HG02571 (cell line): ENCODE data around the gene NHS.

Experiments used
- ATAC-seq: cut with Tn5 transposase; IDR thresholded peaks from one replicate; pipeline ENCODE4 v1.9.1; 2021; ENCODE audit warnings: mild to moderate bottlenecking, moderate library complexity; ENCODE audit not compliant: unreplicated experiment

Gene NHS

DNA sequence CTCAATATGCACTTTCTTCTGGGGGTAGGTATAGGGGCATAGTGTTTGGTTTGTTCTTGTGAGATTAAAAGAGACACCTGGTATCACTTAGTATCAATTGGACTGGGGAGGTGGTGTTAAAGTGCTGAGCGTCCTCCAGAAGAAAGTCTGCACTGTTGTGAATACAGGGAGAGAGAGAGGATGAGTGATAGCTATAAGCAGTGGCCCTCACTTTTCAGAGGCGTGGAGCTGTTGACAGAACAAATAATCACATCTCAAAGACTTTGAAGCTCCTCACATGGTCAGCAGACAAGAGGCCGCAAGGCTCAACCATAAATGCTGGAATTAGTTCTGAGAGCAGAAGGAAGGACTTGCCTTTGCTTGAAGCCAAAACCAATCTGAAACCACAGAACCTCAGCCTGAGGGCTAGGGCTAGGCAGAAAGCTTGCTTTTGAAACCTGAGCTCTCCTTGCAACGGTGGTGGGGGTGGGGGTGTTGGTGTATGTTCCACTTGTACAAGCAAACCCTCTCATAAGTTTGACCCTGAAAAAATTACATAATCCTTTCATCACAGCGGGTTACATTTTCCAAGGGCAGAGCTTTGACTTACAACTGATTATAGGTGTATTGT, 239.1 kb downstream of the NHS start:
- no peak for ATAC-seq

DNA sequence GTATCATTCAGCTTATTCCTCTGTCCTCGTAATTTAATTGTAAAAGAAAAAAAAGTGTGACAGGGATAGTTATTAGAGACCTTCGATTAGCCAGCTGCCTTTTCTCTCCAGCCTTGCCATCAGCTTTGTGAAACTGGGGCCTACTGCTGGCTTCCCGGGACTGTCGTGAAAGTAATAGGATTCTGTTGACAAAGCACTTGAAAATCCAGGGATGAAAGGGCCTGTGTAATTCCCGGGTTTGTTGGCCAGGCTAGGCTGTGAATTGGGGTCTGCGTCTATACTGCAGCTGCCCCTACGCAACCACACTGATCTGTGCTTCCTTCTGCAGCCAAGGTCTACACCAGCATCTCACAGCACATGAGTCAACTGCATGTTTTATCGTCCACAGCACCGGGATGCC, 241.9 kb downstream of the NHS start:
- ATAC-seq, result no peak

DNA sequence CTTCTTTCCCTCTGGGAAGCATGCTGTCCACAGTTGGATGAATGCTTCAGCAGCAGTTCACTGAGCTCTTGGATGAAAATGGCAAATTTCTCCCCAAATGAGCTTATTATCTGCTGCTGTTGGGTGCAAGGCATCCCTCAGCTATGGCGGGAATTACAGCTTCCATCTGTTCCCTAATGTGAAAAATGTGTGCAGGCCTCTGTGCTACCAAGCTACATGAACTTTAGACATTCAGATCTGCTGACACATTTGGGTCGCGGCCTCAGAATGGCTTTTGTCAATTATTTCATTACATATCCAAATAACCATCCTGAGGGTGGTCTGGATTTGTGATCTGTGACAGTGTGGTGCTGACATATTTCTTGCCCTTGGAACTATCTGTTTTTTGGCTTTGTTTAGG, 242.8 kb downstream of the NHS start:
- no peak for ATAC-seq

DNA sequence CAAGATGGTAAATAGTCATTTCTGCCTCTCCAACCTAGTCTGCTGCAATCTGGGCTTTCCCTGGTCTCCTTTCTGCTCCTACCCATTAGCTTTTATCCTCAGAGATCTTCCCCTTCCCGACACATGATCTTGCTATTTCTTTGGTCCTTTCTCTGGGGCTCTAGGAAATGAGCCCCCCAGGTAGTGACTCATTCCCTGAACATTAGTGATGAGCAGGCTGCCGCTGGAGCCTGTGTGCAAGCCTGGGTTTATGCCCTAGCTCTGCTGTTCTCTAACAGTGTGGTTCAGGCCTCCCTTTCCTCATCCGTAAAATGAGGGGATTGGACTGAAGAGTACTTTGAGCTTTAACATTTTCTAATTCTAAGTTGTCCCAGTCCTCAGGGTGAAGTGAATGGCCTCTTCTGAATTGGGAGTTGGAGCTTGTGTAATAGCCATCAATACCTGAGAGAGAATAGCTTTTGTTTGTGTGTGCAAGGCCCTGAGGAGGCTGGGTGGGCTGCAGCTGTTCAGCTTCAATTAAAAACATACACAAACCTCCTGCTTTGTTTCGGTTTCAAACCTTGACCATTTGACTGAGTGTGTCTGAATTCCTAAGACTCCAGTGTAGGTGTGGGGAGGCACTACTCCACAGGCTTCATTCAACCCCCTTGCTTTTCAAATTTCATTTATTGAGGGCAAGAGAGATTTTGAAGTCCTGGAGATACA, 246.7 kb downstream of the NHS start:
- no peak for ATAC-seq

DNA sequence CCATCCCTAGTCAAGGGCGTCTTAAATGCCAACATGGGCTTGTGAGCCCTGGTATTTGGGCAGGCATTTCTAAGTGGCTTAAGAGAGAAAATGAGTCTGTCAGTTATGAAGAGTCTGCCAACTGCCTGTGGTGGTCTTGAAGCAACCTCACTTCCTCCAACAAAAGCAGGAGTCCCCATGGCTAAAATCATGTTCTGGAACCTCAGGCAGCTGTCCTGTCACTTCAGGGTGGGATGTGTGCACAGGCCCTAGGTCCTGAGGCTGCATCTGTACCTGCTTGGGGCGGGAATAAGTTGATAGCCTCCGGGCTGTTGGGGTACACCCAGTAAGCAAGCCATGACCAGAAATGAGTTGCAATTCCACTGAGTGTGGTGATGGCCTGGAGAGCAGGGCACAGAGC, 247.3 kb downstream of the NHS start:
- ATAC-seq, result no peak

DNA sequence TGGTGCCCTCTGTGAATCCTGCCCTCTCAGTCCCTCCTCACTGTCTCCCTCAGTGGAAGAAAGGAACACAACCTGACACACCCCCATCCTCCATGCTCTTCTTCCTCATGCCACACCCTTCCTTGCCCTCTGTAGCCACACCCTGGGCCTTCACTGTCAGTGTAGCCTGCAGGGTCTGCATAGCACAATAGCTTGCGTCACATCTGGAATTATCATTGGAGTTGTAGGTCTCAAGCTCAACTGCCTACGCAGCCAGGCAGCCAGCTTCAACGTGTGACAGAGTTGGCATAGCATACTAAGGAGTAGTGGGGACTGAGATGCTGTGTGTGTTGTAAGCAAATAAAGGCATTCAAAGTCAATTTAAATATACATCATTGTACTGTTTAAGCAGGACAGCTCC, 248.8 kb downstream of the NHS start:
- no peak for ATAC-seq

DNA sequence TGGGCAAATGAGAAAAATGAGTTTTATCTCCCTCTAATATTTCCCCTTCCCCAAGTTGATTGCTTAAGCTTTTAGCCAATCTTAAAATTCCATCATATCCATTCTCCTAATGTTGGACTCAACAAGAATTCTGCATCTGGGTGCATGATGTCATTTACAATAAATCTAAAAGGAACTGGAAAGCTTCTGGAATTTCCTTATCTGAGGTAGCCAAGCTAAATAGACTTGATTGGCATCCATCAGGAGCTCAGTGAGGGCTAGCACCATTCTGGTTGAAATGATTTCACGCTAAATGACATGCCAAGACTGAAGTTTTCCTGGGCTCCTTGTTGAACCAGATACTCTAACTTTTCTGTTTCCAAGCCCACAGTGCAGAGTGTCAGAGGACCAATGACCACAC, 252.0 kb downstream of the NHS start:
- ATAC-seq, result no peak

DNA sequence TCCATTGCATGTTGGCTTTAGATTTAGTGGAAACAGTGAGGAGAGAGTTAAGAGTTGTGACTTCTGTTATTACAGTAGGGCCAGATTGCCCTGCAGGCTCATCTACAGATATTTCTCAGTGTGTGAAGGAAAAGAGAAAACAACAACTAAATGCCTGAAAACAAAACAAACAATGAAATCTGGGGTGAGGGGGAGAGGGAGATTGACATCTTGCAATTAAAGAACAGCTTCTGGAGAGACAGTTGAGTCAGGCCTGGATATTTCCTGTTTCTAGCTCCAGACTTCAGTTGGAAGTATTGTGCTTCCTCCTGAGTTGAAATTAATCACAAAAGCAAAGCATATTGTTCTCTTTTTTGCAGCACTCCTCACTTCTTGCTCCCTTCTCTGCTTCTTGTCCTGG, 254.0 kb downstream of the NHS start:
- no peak for ATAC-seq

DNA sequence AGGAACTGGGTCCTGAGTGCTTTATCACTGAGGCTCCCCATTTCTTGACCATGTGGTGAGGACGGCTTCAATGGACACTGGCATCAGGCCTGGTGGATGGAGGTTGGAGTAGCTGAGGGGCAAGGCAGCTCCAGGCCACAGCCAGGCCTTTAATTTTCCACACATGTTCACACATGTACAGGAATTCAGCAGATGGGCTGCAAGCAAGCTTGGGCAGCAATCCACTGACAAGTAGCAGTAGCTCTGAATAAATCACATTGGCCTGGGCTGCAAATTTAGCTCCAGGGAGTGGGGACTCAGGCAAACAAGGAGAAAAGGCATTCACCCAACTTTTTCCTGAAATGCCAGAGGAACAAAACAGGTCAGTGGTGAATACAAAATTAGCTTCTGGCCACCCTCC, 254.5 kb downstream of the NHS start:
- no peak for ATAC-seq

DNA sequence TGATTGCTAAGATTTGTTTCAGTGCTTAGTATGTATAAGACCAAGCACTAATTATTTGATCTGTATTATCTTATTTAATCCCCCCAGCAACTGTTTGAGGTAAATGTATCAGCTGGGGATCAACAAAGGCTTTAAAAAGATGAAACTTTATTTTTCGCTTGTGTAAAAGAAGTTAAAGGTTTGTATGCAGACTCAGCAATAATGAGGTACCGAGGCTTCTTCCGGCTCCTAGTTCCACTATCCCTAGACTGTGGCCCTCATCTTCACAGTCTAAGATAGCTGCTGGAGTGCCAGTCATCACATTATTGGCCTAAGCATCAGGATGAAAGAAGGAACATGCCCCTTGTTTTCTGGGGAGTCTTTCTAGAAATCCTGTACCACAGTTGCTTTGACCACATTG, 256.6 kb downstream of the NHS start:
- ATAC-seq, result no peak

DNA sequence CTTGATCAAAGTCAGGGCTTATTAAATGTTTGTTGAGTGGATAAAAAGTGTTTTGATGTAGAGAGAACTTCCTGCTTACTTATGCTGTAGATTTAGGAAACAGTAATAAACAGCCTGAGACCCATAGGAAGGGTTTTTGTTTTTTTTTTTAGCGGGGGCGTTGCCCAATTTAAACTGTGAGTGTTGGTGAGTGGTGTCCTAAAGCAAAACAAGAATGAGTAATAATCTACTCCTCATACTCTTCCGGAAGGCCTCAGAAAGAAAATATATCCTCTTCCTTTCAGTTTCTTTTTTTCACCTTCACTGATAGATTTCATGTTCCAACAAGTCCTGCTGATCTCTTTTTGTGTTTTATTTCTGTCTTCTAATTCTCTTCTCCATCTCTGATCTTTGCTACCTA, 257.9 kb downstream of the NHS start:
- peak; percentile 59 for ATAC-seq

DNA sequence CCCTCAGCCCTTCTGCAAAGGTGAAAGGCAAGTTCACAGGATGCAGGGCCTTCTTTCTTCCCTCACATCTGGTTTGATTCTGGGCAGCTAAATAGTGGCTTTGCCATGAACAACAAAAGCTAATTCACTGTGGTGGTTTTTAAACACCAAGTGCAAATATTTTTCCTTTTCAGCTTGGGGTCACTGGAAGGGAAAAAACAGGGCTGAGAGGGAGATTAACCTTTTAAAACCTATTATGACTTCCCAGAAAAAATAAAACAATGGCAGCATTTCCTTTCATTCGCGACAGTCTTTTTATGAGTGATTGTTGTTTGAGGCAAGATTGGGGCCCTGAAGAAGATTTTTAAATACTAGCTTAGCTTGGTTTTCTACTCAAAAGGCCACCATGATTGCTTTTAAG, 258.5 kb downstream of the NHS start:
- no peak for ATAC-seq

DNA sequence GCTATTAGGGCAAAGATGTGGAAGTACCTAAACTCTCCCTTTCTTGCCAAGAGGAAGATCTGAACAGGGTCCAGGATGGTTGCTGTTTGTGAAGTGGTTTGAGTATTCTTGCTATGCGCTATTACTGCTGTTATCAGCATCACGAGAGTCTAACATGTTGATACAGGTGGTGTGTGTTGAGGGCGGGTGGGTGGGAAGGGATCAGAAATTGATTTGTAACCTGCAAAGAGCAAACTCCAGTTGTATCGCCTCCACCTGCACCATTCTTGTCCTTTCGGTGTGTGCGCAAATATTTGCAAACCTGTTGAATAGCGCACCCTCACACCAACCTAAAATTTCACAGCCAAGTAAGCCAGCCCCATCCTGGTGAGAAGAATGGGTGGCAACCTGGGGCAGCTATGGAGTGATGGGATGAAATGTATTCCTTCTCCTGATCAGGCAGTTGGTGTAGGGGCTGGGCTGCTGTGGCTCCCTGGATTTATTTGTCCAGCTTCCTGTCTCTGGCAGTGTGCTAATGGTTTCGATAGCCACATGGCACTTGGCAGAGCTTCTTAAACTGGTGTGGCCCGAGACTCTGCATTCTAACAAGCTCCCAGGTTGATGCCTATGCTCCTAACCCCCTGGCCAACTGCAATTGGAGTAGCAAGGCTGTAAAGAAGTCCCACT, 259.7 kb downstream of the NHS start:
- ATAC-seq, result no peak

DNA sequence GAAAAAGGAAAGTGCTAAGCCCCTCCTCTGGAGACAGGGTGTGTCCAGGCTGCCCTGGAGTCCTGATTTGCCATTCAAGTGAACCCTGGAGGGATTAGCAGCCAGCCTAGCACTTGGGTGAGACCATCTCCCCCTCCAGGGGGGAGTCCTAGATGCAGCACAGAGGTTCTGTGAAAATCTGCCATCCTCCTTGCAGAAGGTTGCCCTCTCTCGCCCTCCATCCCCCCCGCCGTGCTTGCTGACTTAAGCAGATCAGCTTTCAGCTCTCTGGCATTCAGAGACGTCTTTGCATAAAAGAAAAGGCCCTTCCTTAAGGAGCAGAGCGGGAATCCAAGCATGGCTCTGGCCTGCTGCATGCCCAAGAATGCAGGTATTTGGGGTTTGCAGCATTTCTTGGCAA, 260.2 kb downstream of the NHS start:
- no peak for ATAC-seq

DNA sequence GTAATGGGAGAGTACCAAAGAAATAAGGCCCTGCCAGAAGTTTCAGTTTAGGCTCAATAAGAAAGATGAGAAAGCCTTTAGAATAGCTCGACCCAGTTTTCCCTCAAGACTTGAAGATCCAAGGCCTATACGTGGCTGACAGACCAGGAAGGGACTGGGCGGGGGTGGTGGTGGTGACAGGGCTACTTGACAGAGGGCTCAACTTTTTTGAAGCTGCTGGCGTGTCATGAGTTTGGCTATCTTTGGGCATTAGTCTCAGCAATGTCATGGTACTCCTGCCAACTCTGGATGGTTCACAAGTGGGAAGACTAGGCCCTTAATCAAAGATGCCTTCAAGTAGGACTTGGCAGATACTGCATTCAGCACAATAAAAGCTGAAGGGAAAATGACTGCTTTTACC, 262.2 kb downstream of the NHS start:
- no peak for ATAC-seq

DNA sequence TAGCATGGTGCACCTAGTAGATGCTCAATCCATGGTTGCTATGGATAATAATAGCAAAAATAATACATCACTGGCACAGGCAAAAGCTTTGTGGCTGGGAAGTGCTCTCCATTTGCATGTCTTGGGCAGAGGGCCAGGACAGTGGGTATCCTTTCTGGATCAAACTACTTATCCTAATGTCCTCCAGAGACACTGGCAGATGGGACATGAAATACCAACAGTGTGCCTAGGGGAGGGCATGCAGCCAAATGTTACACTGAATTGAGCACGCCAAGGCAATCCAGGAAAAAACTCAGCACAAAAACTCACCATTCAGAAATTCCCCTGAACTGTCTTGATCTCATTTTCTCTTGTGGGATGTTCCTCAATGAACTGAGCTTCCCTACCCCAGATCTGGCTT, 263.7 kb downstream of the NHS start:
- ATAC-seq, result no peak

DNA sequence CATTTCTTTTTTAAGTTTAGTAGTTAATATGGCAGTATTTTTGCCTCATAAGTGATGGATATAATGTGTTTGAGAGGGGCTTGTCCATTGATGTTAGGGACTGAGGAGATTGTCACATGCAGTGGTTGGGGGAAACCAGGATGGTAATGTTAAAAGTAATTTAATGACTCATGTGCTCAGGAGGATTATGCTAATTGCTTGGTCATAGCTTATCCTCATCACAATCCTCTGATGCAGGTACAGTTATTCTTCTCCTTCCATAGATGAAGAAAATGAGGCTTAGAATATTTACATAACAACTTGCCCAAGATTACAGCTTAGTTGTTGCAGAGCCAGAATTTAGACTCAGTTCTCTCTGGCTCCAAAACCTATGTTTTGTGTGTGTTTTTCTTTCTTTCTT, 267.9 kb downstream of the NHS start:
- no peak for ATAC-seq

DNA sequence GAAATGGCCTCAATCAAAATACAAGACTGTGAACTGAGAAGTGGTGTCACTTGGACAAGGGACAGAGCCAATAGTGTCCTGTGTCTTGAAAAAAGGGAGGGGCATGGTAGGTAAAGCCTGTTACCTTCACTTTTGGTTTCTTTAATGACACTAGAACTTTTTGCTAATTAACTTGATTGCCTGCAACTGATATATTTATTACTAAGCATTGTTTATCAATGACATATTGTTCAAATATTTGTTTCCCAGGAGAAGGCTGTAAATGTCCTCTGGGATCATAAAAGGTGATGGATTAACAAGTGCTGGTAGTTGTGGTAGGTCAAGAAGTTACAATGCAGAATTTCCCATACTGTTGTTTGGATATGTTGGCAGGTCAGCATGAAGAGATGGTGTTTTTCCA, 268.5 kb downstream of the NHS start:
- ATAC-seq, result no peak

DNA sequence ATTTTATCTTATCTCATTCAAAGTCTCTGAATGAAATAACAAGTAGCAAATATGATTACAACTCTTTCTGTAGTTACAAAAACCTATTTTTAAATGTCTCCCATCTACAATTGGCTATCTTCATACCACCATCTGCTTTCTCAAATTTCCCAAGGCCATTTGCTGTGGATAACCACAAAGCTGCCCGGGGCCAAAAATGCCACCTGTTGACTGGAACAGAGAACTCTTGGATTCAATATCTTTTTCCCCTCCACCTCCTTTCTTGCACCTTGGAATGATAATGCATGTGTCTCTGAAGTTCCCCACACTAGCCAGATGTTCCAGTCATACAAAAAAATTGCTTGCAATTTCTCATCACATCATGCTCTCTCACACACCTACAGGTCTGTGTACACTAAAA, 269.0 kb downstream of the NHS start:
- no peak for ATAC-seq

DNA sequence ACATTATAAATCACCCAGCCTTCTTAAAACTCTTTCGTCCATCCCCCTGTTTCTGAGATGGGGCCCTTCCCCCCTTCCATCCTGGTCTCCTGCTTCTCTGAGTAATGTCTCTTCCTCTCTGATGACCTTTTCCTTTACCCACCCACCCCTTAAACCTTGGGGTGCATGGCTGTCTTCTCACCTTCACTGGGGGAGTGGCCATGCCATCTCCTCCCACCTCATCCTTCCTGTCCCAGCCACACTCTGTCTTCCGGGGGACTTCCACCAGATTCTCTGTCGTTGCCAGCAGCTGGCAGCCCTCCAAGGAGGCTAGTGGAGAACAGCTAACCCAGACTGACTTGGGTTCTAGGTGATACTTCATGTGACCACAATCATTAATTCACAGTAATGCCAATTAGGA, 279.1 kb downstream of the NHS start:
- no peak for ATAC-seq

DNA sequence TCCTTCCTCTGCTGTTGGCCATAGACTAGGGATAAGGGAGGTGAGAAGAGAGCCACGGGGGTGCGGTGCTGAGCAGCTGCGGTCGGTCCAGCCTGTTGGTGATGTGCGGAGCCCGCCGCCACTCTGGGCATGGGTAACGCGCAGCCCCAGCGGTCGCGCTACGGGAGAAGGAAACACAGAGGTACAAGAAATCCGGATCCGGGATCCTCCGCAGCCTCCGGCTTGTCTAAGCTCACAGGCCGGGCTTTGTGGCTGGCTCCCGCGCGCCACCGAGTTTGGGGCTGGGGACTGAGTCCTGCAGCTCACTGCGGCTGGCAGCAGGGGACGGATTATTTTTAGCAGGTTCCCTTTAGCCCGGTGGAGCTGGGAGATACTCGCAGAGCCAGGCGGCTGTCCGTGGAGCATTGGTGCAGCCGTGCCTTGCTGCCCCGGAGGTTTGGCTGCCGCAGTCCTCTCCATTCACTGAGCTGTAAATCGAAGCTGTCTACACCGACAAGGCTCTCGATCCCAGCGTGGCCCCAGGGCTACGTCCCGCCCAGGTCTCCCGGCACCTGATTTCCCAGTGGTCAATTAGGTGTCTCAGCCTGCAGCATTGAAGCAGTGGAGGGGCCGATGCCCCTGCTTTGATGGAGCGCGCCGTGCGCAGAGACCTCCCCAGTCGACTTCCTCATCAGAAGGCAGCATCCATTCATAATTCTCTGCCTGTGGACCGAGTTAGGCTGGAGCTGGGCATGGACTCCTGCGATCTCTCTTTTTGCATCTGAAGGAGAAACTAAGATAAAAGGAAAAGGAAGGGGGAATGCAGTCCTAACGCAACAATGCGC, 280.4 kb downstream of the NHS start:
- no peak for ATAC-seq

DNA sequence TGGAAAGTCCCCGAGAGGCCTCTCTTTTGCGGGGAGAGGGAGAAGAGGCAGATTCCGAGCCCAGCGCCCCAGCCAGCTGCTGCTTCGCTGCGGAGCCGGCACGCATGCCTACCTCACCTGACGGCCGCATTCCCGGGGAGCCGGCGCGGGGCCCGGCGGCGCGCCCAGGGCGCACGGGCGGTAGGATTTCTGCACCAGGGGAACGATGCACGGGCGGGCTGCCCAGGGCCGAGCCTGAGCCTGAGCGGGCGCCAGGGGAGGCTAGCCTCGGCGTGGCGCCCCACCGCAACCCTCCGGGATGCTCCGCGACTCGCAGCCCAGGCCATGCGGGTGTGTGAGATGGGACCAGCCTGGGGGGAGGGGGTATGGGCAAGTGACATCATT, 281.0 kb downstream of the NHS start:
- ATAC-seq, result no peak
